Tibial nerve (tissue), 3 donors: ENCODE results near the gene CCDC28A.

Experiments used
- POLR2A ChIP-seq, 2 donors: fragments of 450-650 bp; IDR thresholded peaks; one replicate each; pipeline ENCODE4 v1.6.1; 2017; ENCODE audit warnings: antibody characterized with exemption in 2 of 2, mild to moderate bottlenecking in 2 of 2, moderate library complexity in 2 of 2
- TF ChIP-seq, protein P1 (sequence below), 5 experiments: fragments of 200-600 bp in 3 of 5; fragments of 450-650 bp in 2 of 5; sonication (generic) in 3 of 5; IDR thresholded peaks; one replicate each; pipeline ENCODE4 v1.5.1; 2016 to 2019; ENCODE audit warnings: antibody characterized with exemption in 5 of 5, mild to moderate bottlenecking in 3 of 5, moderate library complexity in 2 of 5

- TF ChIP-seq POLR2A (IDR thresholded peaks at IDR 0.05) = no peak
- TF ChIP-seq, protein P1, sequence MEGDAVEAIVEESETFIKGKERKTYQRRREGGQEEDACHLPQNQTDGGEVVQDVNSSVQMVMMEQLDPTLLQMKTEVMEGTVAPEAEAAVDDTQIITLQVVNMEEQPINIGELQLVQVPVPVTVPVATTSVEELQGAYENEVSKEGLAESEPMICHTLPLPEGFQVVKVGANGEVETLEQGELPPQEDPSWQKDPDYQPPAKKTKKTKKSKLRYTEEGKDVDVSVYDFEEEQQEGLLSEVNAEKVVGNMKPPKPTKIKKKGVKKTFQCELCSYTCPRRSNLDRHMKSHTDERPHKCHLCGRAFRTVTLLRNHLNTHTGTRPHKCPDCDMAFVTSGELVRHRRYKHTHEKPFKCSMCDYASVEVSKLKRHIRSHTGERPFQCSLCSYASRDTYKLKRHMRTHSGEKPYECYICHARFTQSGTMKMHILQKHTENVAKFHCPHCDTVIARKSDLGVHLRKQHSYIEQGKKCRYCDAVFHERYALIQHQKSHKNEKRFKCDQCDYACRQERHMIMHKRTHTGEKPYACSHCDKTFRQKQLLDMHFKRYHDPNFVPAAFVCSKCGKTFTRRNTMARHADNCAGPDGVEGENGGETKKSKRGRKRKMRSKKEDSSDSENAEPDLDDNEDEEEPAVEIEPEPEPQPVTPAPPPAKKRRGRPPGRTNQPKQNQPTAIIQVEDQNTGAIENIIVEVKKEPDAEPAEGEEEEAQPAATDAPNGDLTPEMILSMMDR (IDR thresholded peaks at IDR 0.05) = no peak
Observed at GRCh38 chr6:138797806-138798446, 24.4 kb downstream of the CCDC28A start.
